Upper lobe of right lung (tissue), 1 donor: ENCODE results near the gene SCCPDH. TPM values are rescaled to one million over a fixed set of nuclear protein-coding genes. Genes with fewer than 3 reads are reported as not detected.
"Not testable (repeated sequence)": the region's sequence is repeated elsewhere in the genome, so short reads cannot be mapped to it uniquely, and the experiment has no call there.

Experiments
- ATAC-seq: fragments of 200-7000 bp; cut with Tn5 transposase; one replicate; pipeline ENCODE4 v1.9.1; 2020; ENCODE audit warnings: mild to moderate bottlenecking, moderate library complexity
- DNase-seq: peaks from one replicate; pipeline ENCODE4 v3.0.0-alpha.2; 2020
- H3K27ac ChIP-seq: fragments of 200-600 bp; one replicate; pipeline ENCODE4 v1.8.0; 2022
- H3K27me3 ChIP-seq: fragments of 200-600 bp; one replicate; pipeline ENCODE4 v1.8.0; 2022; ENCODE audit warnings: mild to moderate bottlenecking
- H3K36me3 ChIP-seq: fragments of 200-600 bp; one replicate; pipeline ENCODE4 v1.8.0; 2022
- H3K4me1 ChIP-seq: fragments of 200-600 bp; one replicate; pipeline ENCODE4 v1.8.0; 2022
- H3K4me3 ChIP-seq: fragments of 200-600 bp; one replicate; pipeline ENCODE4 v1.8.0; 2022; ENCODE audit warnings: mild to moderate bottlenecking
- H3K9me3 ChIP-seq: fragments of 200-600 bp; one replicate; pipeline ENCODE4 v1.8.0; 2022
- CTCF ChIP-seq: fragments of 200-600 bp; IDR thresholded peaks from one replicate; pipeline ENCODE4 v1.8.0; 2022; ENCODE audit warnings: antibody characterized with exemption
- intact Hi-C: fragments of 100-400 bp; cut with DNase I; formaldehyde crosslinking; loops from one replicate; pipeline ENCODE4 v1.11.0; 2022
- total RNA-seq: library from RNA; stranded (reverse); fragmentation: NEBNext Ultra II Directional; extraction: Animal tissue kit (Norgen Biotek cat#: 25700); gene quantifications from one replicate; pipeline ENCODE4 v1.2.1, GENCODE V29; 2021
- donor health status: DM: no; HTN: yes; CAD: no; lungs with severe emphysema.

SCCPDH gene
- total RNA-seq, 1 donor from 2014 or later: 23.4 TPM

- DNase-seq (no peak), ATAC-seq (peak; percentile 82)
- H3K4me1 ChIP-seq: peaks cover 5% of the 10 kb centered on the region
- H3K9me3 ChIP-seq: no peaks in the 10 kb centered on the region
- H3K4me3 ChIP-seq: no peak overlapping the region
- intact Hi-C loops: no loop called here
- TF ChIP-seq CTCF: no peak
- H3K36me3 ChIP-seq: peaks cover 52% of the 10 kb centered on the region
- no peak overlapping the region for H3K27ac ChIP-seq
- H3K27me3 ChIP-seq: no peaks in the 10 kb centered on the region
Measured at GRCh38 chr1:246730839-246731238, 6.6 kb downstream of the SCCPDH start.

- H3K9me3 ChIP-seq, H3K4me1 ChIP-seq, intact Hi-C loops, H3K27ac ChIP-seq, DNase-seq, H3K27me3 ChIP-seq, H3K4me3 ChIP-seq, ATAC-seq: not testable (repeated sequence)
- peaks cover 62% of the 10 kb centered on the region for H3K36me3 ChIP-seq
Measured at GRCh38 chr1:246731873-246732272, 7.7 kb downstream of the SCCPDH start.

GRCh38 chr1:246733704-246734103, 9.5 kb downstream of the SCCPDH start:
- no peak overlapping the region for H3K4me3 ChIP-seq
- no peak overlapping the region for H3K27ac ChIP-seq
- DNase-seq: no peak
- H3K9me3 ChIP-seq: no peaks in the 10 kb centered on the region
- peak; percentile 39 for ATAC-seq
- H3K36me3 ChIP-seq: peaks cover 65% of the 10 kb centered on the region
- intact Hi-C loops: no loop called here
- no peak for TF ChIP-seq CTCF
- no peaks in the 10 kb centered on the region for H3K27me3 ChIP-seq
- no peaks in the 10 kb centered on the region for H3K4me1 ChIP-seq

- Histone ChIP-seq H3K36me3 (peaks cover 61% of the 10 kb centered on the region), H3K27ac (no peak overlapping the region), H3K4me3 (no peak overlapping the region), H3K4me1 (no peaks in the 10 kb centered on the region), H3K9me3 (no peaks in the 10 kb centered on the region), H3K27me3 (no peaks in the 10 kb centered on the region)
- DNase-seq (no peak), ATAC-seq (no peak)
- no peak for TF ChIP-seq CTCF
- intact Hi-C loops: no loop called here
Measured at GRCh38 chr1:246734866-246735265, 10.7 kb downstream of the SCCPDH start.

- TF ChIP-seq CTCF: no peak
- no peak overlapping the region for H3K4me3 ChIP-seq
- H3K27ac ChIP-seq: no peak overlapping the region
- intact Hi-C loops: no loop called here
- ATAC-seq (no peak), DNase-seq (no peak)
- H3K36me3 ChIP-seq: peaks cover 63% of the 10 kb centered on the region
- H3K4me1 ChIP-seq: no peaks in the 10 kb centered on the region
- H3K27me3 ChIP-seq: no peaks in the 10 kb centered on the region
- no peaks in the 10 kb centered on the region for H3K9me3 ChIP-seq
Measured at GRCh38 chr1:246735735-246736134, 11.5 kb downstream of the SCCPDH start.

- intact Hi-C loops: no loop called here
- H3K36me3 ChIP-seq: peaks cover 42% of the 10 kb centered on the region
- TF ChIP-seq CTCF: no peak
- H3K9me3 ChIP-seq: no peaks in the 10 kb centered on the region
- no peak overlapping the region for H3K27ac ChIP-seq
- DNase-seq: no peak
- H3K4me1 ChIP-seq: no peaks in the 10 kb centered on the region
- H3K27me3 ChIP-seq: no peaks in the 10 kb centered on the region
- H3K4me3 ChIP-seq: no peak overlapping the region
- no peak for ATAC-seq
Measured at GRCh38 chr1:246742396-246742795, 18.2 kb downstream of the SCCPDH start.

- H3K36me3 ChIP-seq: peaks cover 21% of the 10 kb centered on the region
- ATAC-seq, H3K9me3 ChIP-seq, H3K4me1 ChIP-seq, DNase-seq, H3K4me3 ChIP-seq, H3K27me3 ChIP-seq, H3K27ac ChIP-seq, intact Hi-C loops: not testable (repeated sequence)
Measured at GRCh38 chr1:246746155-246746554, 21.9 kb downstream of the SCCPDH start.
